Prostate gland (tissue), 2 donors: ENCODE data around the gene DEFB118.

Experiments used
- CTCF ChIP-seq, 4 experiments: fragments of 200-600 bp in 2 of 4; fragments of 450-650 bp in 2 of 4; sonication (generic) in 2 of 4; IDR thresholded peaks; 1 replicate in 3 of 4; 2 replicates in 1 of 4; pipeline ENCODE4 v1.5.1; 2016 to 2019; ENCODE audit warnings: antibody characterized with exemption in 4 of 4, mild to moderate bottlenecking in 2 of 4, moderate library complexity in 2 of 4
- POLR2A ChIP-seq: fragments of 450-650 bp; IDR thresholded peaks from one replicate; pipeline ENCODE4 v1.6.1; 2016; ENCODE audit warnings: antibody characterized with exemption, mild to moderate bottlenecking
- POLR2AphosphoS5 ChIP-seq: sonication (generic); formaldehyde crosslinking; IDR thresholded peaks from one replicate; pipeline ENCODE4 v1.6.1; 2017; ENCODE audit warnings: antibody characterized with exemption

- TF ChIP-seq CTCF (IDR thresholded peaks at IDR 0.05) = no peak
- TF ChIP-seq POLR2AphosphoS5 = no peak
- no peak for TF ChIP-seq POLR2A
These were observed 47.3 kb downstream of the DEFB118 start for GRCh38 chr20:31415653-31416052.
